Activated T-helper 1 cell treated with Interleukin-2 at 50 U/mL for 16 hours (primary cell): ENCODE data around the gene CAPN14.

Source experiments
- DNase-seq: peaks from one replicate; pipeline ENCODE4 v3.0.0-alpha.2; 2020; ENCODE audit warnings: low read depth

CAPN14 gene, protein sequence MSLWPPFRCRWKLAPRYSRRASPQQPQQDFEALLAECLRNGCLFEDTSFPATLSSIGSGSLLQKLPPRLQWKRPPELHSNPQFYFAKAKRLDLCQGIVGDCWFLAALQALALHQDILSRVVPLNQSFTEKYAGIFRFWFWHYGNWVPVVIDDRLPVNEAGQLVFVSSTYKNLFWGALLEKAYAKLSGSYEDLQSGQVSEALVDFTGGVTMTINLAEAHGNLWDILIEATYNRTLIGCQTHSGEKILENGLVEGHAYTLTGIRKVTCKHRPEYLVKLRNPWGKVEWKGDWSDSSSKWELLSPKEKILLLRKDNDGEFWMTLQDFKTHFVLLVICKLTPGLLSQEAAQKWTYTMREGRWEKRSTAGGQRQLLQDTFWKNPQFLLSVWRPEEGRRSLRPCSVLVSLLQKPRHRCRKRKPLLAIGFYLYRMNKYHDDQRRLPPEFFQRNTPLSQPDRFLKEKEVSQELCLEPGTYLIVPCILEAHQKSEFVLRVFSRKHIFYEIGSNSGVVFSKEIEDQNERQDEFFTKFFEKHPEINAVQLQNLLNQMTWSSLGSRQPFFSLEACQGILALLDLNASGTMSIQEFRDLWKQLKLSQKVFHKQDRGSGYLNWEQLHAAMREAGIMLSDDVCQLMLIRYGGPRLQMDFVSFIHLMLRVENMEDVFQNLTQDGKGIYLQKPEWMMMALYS

DNA sequence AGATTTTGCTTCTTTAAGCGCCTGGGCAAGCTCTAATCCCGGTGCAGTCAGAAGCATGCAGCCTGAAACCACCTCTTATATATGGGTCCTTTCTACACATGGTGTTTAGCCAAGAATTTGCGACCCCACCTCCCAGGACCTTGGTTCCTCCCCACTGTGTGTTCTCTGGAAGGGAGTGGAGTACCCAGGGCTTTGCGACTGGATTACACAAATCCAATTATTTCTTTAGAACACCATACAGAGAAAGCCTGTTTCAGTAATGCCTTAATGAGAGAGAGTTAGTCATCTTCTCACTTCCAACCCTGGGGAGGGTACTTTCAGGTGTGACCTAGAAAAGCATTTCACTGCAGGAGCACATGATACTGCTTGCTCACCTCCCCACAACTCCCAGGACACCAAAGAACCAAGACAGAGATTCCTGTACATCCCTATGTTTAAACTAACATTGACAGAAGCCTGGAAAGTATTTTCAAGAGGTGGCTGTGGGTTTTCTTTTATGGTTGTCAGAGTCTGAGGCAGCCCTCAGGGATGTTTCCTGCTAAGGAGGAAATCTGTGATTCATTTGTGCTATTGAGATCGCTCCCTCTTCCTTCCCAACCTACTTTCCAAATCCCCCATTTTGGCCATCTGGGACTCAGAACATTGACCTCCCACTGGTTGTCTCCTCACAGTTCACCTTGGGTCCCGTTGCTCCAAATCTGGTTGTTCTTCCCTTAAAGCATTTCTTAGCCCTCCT lies at the start of gene CAPN14:
CAPN14 (minus strand) TSS at position 51 of the 736 bp plus-strand sequence. CDS start 12,068 bp downstream, outside the sequence.
- no peak for DNase-seq

DNA sequence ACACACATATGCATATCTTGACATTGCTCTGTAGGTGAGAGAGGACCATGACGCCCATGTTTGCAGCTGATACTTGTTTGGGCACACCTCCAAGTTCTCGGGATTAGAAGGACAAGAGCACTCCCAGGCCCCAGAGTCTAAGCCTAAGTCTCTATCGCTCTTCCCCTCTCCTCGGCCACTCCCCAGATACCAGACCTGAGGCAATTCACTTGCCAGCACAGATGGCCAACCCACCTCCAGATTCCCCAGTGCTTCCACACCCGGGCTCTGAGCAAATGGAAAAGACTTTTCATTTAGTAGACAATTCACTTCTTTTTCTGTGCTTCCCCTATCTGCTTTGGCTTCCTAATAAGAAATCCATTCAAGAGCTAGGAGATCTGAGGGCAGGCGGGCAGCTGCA lies 49.5 kb upstream of the CAPN14 start:
- no peak for DNase-seq

DNA sequence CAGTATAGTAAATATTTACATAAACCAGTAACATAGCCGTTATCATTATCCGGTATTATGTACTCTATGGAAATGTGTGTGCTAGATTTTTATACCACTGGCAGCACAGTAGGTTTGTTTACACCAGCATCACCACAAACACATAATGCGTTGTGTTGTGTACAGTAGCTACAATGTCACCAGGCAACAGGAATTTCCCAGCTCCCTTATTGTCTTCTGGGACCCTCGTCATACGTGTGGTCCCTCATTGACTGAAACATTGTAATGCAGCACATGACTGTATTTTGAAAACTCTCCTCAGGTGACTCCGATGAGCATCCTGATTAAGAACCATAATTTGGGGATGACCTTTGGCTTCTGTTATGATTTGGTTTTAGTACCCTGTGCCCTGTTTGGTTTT lies 47.9 kb upstream of the CAPN14 start:
- DNase-seq, result no peak

DNA sequence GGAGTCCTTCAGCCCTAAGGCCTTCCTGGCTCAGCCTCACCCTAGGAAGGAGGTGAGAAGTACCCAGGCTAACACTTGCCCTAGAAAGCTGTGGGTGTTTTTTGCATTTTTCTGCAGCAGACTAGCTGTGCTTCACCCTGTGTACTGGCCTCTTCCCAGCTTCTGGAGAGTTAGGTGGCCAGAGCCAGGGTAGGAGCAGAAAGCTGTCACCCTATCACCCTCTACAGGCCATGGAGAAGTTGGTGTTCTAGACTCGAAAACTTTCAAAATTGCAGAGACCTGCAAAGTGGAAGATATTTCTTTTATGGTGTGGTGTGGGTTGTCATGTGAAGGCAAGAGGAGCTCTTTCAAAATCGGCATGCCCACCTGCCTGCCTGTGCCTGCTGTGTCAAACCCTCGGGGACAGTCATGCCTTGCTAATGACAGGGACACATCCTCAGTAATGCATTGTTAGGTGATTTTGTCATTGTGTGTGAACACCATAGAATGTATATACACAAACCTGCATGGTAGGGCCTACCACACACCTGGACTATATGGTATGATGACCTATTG lies 46.4 kb upstream of the CAPN14 start:
- DNase-seq, result no peak

DNA sequence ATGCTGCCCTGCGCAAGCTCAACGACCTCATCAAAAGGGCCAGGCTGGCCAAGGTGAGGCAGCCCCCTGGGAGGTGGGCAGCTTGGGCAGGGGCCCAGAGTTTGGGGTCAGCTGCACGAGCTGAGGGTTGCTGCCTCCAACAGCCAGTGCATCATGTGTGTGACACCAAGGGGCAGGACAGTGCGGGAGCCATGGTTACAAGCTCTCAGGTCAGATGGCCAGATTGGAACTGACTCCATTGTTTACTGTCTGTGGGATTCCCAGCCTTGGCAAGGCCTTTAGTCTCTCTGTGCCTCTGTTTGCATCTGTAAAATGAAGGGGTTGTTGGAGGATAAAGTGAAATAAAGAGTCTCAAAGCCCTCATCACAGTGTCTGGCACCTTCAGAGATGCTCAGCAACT lies 43.6 kb upstream of the CAPN14 start:
- DNase-seq, result no peak

DNA sequence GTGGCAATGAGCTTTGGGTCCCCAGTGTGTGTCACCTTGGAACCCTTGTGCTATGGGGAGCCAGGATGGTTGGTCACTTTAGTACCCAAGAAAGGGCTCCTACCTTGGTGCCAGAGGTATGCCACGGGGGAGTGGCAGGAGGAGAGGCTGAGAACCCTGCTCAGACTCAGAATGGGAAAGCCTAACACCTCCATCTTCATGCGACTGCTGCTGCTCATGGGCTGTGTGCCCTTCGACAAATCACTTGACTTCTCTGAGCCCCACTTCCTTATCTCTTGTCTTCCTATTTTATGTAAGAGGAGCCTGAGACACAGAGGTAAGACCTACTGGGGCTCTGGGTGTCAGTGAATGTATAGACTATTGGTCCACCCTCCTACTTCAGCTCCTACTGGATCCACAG lies 41.8 kb upstream of the CAPN14 start:
- DNase-seq, result no peak

DNA sequence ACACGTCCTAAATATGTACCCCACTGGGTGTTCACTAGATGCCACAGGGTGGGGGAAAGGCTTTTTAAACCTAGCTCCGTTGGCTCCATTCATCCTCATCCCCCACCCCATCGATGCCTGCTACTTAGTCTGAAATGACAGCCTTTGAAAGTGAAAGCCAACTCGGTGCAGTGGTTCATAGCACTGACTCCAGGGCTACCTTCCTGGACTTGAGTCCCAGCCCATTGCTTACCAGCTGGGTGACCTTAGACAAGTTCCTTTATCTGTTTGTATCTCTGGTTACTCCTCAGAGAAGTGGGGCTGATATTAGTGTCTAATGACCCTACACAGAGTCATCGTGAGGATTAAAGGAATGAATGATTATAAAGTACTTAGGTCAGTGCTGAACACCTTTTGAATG lies 41.0 kb upstream of the CAPN14 start:
- DNase-seq, result no peak

DNA sequence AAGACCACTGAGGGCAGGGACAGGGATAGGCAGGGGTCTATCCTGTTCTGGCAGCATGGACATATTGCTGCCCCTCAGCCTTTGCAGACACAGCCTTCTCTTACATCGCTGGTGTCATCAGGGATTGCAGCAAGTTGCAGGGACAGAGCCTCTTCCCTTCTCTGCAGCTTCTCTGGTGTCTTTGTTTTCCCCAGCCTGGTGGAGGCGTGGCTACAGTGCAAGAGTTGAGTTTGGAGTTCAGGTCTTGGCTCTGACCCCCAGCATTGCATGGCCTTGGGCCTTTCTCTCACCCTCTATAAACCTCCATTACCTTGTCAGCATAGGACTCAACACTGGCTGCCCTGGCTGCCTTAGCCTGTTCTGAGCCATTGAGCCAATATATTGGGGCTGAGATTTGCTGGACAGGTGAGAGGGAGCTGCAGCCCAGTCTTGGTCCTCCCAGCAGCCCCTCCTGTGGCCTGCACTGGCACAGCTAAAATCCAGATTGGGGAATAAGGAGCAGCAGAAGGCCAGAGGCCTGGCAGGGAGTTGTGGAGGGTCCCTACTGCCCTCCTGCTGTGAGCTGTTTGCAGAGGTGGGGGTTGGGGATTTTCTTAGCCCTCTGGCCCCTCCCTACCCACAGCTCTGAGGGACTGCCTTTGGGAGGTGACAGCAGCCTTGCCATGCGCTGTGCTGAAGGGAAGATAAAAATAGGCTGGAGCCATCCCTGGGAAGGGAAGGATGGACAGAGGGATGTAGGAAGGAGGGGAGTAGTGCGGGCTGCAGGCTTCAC lies 39.5 kb upstream of the CAPN14 start:
- DNase-seq, result no peak

DNA sequence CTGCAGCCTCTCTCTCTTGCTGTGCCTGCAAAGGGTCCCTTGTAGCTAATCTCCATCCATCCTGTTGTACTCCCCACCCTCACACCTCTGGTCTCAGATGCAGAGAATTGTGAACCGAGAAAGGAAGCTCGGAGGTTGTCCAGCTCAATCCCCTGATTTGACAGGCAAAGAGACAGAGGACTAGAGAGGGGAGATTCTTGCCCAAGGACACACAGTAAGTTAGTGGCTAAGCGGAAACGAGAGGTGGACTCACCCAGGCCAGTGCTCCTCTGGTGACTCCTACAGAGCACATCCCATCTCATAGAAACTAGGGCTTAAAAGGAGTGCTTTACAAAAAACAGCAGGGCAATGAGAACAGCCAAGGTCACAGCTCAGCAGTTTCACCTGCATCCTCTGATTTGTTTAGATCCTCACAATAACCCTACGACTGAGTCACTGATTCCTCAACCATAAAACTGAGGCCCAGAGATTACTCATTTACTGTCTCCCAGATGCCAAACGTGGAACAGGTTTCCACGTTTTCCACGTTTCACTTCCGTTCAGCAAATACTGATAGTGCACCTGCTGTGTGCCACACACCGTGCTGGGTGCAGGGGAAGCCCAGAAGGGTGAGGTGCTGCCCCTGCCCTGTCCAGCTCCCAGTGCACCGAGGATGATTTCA lies 38.7 kb upstream of the CAPN14 start:
- DNase-seq, result no peak

DNA sequence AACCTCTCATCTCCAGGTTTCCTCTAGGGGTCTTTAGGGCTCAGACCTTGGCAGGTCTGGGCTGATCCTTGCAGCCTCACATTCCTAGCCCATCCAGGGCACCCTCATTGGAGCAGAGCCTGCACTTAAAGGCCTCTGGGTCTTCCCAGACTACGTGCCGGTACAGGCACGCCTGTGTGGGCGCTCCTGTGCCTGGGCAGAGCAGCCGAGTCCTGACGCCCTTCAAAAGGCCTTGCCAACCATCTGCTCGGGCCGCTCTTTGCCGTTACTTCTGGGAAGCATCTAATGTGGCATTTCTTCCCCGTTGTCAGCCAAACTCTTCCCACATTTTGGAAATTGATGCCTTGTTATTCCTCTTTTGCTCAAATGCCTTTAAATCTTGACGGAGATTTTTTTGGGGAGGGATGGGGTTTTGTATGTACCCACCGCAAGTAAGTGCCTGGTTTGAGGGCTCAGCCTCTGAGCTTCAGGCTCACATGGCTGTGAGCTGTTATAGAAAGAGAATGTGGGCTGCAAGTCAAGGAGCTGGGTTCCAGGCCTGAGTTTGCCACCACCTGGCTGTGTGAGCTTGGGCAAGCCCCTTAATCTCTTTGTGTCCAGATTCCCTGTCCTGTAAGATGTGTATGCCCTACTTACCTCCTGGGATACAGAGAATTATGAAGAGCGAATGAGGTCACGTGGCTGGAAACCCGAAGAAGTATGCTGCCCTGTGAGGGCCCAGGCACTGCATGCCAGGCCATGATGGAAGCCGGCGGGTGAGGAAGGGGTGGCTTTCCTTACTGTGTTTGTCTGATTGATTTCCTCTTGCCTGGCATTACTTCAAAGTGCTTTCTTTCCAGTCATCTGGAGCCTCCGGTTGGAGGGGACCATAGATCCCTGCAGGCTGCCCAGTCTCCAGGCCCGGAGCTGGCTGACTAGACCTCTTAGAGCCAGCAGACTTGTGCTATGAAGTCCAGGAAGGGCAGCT lies 37.2 kb upstream of the CAPN14 start:
- no peak for DNase-seq

DNA sequence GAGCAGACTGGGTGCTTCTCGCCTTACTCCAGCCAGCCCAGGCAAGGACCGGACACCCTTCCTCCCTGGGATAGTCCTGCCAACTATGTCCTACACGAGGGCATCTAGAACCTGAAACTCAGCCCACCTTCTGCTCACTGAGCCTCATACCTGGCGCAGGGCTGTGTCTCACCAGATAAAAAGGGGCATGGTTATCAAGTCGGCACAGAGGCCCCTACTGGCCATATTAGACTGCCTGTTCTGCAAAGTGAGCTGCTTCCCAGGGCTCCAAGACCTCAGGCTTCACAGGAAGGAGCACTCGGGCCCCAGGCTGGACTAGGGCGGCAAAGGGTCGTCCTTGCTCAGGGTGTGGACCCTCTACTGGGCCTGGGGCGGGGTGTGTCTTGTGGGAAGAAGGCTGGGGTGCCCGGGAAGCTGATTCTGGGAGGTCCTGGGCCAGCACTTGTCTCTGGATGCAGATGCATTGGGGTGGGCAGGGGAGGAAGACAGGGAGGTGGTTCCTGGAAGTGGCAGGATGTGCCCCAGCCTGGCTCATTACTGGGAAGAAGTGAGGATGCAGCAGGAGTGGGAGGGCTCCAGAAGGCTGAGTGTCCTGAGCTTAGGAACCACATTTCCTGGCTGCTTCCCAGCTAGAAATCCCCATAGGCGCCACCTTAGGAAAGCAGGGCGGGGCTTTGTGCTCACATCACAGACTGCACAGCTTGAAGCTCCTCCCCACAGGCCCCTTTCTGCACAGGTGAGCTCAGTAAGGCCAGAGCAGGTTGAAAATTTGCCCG lies 36.2 kb upstream of the CAPN14 start:
- DNase-seq, result no peak

DNA sequence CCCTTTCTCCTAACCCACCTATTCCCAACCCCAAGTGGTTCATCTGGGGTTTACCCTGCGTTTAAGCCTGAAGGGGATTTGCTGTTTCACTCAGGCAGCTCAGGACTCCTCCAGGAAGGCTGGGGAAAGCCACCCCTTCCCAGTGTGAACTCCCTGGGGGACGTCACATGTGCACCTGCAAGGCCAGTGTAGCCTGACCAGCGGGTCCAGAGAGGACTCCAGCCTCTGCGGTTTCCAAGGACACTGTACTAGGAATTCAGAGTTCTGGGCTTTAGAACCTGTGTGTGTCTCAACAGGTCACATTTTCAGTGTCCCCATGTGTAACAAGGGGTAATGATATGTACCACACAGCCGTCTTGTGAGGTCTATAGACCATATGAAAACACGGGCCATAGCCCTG lies 34.5 kb upstream of the CAPN14 start:
- no peak for DNase-seq

DNA sequence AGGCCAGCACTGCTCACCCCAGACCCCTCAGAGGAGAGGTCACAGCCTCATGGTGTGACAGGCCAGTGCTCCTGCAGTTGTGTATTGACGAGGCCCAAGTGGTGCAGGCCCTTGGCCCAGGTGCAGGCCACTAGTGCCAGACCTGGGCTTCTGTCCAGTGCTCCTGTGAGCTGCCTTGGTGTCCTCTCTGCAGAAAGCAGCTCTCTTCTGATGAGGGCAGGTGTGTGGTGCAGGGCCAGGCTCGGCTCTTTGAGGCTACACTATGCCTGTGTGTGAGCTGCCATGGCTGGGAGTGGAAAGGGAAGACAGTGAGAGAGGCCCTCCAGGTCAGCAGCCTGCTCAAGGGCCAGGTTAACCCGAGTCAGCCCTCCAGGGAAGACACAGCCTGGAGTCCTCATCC lies 33.7 kb upstream of the CAPN14 start:
- no peak for DNase-seq

DNA sequence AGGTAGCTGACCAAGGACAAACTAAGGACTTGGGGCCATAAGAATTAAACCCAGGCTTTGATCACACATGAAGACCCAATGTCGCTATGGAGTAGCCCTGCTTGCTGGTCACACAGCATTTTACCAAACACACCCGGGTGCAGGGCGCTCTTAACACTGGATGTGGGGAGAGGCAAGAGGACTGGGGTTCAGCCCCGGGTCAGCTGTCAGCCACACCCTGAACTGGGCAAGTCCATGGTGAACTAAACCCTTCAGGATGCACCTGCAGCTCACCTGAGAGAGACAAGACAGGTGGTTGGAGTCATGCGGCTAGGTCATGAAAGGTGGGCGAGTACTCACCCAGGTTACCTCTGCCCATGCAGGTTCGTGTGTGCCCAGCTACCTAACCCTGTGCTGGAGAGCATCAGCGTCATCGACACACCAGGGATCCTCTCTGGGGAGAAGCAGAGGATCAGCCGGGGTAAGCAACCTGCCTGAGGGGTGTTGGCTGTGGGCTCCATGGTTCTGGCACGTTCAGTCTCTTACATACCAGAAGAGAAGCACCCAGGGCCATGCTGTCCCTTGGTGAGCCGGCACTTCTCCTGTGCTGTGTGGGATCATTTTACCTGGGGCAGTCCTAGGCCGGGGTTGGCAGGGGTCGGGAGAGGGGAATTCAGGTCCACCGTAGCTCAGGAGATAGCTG lies 31.8 kb upstream of the CAPN14 start:
- no peak for DNase-seq

DNA sequence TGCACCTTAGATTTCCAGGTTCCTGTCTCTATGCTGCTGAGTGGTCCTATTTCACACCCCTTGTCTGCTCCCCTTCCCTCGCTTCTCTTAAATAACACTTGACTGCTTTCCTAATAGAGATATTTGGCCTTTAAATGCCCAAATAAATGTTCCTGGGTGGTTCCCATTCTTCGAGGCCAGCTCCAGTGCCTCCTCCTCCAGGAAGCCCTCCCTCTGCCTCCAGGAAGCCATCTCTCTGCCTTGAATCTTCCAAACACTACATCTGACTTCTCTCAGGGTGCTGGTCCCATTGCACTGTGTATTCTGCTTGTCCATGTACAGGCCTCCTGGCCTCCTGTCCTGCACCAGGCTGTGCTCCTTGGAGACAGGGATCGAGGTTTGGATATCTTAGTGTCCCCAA lies 30.8 kb upstream of the CAPN14 start:
- DNase-seq, result no peak

DNA sequence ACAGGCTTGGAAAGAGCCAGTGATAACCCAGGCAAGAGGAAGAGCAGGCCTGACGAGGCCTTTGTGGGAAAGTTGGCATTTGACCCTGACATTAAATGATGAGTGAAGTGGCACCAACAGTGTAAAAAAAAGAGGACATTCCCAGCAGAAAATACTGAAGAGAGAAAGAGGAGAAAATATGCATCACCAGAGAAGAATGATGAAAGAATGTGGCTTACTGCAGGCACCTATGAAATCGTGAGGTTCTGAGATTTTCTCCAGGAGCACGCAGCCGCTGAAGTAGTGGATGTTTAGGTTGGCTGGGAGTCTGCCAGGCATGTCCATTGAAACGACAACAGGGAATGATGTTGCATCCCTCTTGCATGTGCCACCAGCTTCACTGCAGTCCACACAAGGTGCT lies 30.4 kb upstream of the CAPN14 start:
- no peak for DNase-seq

DNA sequence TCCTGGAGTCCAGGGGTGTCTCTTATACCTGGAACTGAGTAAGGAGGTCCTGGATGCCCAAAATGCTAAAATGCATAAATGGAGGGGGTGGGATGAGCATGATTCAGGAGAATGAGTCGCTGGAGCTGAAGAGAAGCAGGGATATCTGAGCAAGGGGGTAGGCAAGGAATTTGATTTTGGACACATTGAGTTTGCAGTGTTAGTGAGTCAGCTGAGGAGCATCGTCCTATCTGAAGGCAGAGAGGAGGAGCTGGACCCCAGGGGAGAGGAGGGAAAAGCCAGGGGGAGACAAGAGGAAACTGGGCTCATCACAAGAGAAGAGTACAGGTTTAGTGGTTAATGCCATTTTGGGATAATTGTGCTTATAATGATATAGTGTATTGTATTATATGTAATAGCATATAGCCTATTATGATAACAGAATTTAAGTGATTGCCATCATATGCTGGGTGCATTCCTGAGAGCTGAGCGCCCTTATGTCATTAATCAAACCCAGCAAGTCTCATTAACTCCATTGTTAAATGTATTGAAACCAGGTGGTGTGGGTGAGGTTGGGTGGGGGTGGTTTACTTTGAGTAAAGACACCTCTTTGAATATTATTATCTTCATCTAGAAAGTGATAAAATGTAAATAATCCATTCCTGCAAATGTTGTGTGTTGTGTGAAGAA lies 29.0 kb upstream of the CAPN14 start:
- DNase-seq, result no peak

DNA sequence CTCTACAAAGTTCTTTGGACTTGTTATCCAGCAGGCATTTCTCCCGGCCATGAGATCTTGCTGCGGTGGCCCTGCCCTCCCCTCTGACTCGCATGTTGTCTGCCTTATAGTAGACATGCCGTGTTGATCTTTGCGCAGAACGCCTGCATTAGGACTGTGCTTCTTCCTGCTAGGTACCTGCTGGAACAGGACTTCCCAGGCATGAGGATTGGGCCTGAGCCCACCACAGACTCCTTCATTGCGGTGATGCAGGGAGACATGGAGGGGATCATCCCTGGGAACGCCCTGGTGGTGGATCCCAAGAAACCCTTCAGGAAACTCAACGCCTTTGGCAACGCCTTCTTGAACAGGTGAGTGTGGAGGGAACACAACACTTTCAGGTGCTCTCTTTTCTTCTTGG lies 26.8 kb upstream of the CAPN14 start:
- DNase-seq, result no peak
